ENCODE measurements around the gene SEC63. TPM values are rescaled to one million over a fixed set of nuclear protein-coding genes. Genes with fewer than 3 reads are reported as not detected.

The SEC63 gene
- total RNA-seq, 2 experiments from 2014 or later: 13.0 to 139 TPM

GRCh38 chr6:107869871-107870270 is 88.1 kb downstream of the SEC63 start:
- no peak overlapping the region for H3K4me3 ChIP-seq (ENCODE audit: low read depth, low read length, poor library complexity, severe bottlenecking)
- no peaks in the 10 kb centered on the region for H3K9me2 ChIP-seq (ENCODE audit: insufficient read depth, low read length)
- no peak for TF ChIP-seq EZH2phosphoT487 (IDR thresholded peaks at IDR 0.05; ENCODE audit: borderline replicate concordance, low read depth, low read length)
- TF ChIP-seq, protein P1, sequence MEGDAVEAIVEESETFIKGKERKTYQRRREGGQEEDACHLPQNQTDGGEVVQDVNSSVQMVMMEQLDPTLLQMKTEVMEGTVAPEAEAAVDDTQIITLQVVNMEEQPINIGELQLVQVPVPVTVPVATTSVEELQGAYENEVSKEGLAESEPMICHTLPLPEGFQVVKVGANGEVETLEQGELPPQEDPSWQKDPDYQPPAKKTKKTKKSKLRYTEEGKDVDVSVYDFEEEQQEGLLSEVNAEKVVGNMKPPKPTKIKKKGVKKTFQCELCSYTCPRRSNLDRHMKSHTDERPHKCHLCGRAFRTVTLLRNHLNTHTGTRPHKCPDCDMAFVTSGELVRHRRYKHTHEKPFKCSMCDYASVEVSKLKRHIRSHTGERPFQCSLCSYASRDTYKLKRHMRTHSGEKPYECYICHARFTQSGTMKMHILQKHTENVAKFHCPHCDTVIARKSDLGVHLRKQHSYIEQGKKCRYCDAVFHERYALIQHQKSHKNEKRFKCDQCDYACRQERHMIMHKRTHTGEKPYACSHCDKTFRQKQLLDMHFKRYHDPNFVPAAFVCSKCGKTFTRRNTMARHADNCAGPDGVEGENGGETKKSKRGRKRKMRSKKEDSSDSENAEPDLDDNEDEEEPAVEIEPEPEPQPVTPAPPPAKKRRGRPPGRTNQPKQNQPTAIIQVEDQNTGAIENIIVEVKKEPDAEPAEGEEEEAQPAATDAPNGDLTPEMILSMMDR (conservative IDR thresholded peaks at IDR 0.05; ENCODE audit: low read length): peak; percentile 46; the same call in 1 of the 2 replicates
- H3K79me2 ChIP-seq (ENCODE audit: insufficient read depth, low read depth, low read length): no peaks in the 10 kb centered on the region
- CTCF ChIA-PET (ENCODE audit: unreplicated experiment): no interaction called here
- no peak overlapping the region for H3K4me2 ChIP-seq (ENCODE audit: low read length)
- peaks cover 13% of the 10 kb centered on the region for H3K4me1 ChIP-seq (ENCODE audit: insufficient read depth, low read length, poor library complexity, severe bottlenecking)
- H3K9me3 ChIP-seq (ENCODE audit: low read length): no peaks in the 10 kb centered on the region
- H2AFZ ChIP-seq (ENCODE audit: low read length): no peak overlapping the region
- no TSS peak for BruUV-seq (replicated peaks)
- intact Hi-C loops (cut with micrococcal nuclease; ENCODE audit: unreplicated experiment): loop anchor here (5.0 kb wide), 2 partner anchors 177 to 193 kb away; no protein-coding TSS in a partner anchor
- POLR2A ChIA-PET: no interaction called here
- H3K27ac ChIP-seq (ENCODE audit: low read depth, low read length, poor library complexity, severe bottlenecking): no peak overlapping the region
- no peaks in the 10 kb centered on the region for H4K20me1 ChIP-seq (ENCODE audit: insufficient read depth, low read length)
- peak; percentile 27 for DNase-seq (ENCODE audit: low spot score)
- H3K36me3 ChIP-seq (ENCODE audit: insufficient read depth, low read length): peaks cover 63% of the 10 kb centered on the region

DNA sequence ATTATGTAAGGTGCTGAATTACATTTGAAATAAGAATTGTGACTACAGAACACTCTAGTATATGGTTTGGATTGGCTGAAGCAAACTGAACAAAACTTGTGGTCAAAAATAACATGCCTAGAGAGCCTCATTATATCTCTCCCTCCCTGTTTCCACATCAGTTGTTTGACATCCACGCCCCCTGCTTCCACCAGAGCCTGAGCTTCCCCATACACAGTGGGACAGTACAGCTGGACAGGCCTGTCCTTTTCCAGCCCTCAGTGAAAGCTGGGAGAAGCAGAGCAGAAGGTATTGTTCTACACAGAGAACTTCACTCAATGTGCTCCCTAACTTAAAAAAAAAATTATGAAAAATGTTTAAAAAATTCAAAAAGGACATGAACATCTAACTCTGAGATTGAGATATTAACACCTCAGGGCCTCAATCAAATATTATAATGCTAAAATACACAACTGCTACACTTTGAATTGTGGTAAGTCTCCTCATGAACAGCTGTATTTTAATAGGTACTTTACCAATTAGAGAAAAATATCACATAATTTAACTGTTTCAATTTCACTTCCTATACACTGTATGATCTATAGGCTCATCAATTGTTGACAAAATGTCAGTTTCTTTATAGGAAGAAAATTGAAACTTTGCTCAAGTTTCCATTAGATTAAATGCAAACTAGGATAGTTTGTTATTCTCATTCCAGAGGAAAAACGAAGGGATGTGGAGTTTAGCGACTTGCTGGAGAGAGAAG is 89.0 kb downstream of the SEC63 start:
- Histone ChIP-seq H4K20me1 (ENCODE audit: insufficient read depth, low read length) (no peaks in the 10 kb centered on the region), H3K4me1 (ENCODE audit: insufficient read depth, low read length, poor library complexity, severe bottlenecking) (peaks cover 13% of the 10 kb centered on the region), H3K27ac (ENCODE audit: low read depth, low read length, poor library complexity, severe bottlenecking) (no peak overlapping the region), H3K79me2 (ENCODE audit: insufficient read depth, low read depth, low read length) (no peaks in the 10 kb centered on the region), H2AFZ (ENCODE audit: low read length) (no peak overlapping the region), H3K4me2 (ENCODE audit: low read length) (no peak overlapping the region), H3K9me3 (ENCODE audit: low read length) (no peaks in the 10 kb centered on the region), H3K9me2 (ENCODE audit: insufficient read depth, low read length) (no peaks in the 10 kb centered on the region), H3K4me3 (ENCODE audit: low read depth, low read length, poor library complexity, severe bottlenecking) (no peak overlapping the region), H3K36me3 (ENCODE audit: insufficient read depth, low read length) (peaks cover 58% of the 10 kb centered on the region)
- CTCF ChIA-PET (ENCODE audit: unreplicated experiment): no interaction called here
- BruUV-seq (replicated peaks): no TSS peak
- POLR2A ChIA-PET: no interaction called here
- TF ChIP-seq EZH2phosphoT487 (IDR thresholded peaks at IDR 0.05; ENCODE audit: borderline replicate concordance, low read depth, low read length): no peak
- TF ChIP-seq, protein P1 (conservative IDR thresholded peaks at IDR 0.05; ENCODE audit: low read length): no peak
- intact Hi-C loops (cut with micrococcal nuclease; ENCODE audit: unreplicated experiment): loop anchor here (5.0 kb wide), 1 partner anchor 192 kb away; no protein-coding TSS in a partner anchor
- DNase-seq (ENCODE audit: low spot score): no peak

DNA sequence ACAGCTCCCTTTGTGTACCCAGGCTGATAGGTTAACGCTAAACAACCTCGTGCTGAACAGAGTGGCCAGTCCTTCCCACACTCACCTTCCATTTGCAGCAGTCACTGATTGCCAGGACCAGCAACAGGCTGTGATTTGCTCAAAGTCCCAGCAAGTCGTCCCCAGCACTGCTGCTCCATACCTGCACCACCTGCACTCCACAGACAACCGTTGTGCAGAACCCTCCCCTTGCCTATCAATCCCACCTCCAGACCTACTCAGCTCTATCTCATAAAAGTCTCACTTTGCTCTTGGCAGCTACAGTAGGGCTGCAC is 90.7 kb downstream of the SEC63 start:
- H3K4me2 ChIP-seq (ENCODE audit: low read length): no peak overlapping the region
- no peaks in the 10 kb centered on the region for H3K9me2 ChIP-seq (ENCODE audit: insufficient read depth, low read length)
- CTCF ChIA-PET (ENCODE audit: unreplicated experiment): interaction anchor here (1.2 to 1.3 kb wide), 2 partner anchors 20 to 90 kb away, joined by 3 read pairs; no protein-coding TSS in a partner anchor
- no peak overlapping the region for H3K27ac ChIP-seq (ENCODE audit: low read depth, low read length, poor library complexity, severe bottlenecking)
- intact Hi-C loops (cut with micrococcal nuclease; ENCODE audit: unreplicated experiment): loop anchor here (5.0 kb wide), 1 partner anchor 190 kb away; no protein-coding TSS in a partner anchor
- peaks cover 43% of the 10 kb centered on the region for H3K36me3 ChIP-seq (ENCODE audit: insufficient read depth, low read length)
- H3K9me3 ChIP-seq (ENCODE audit: low read length): no peaks in the 10 kb centered on the region
- peaks cover 13% of the 10 kb centered on the region for H3K4me1 ChIP-seq (ENCODE audit: insufficient read depth, low read length, poor library complexity, severe bottlenecking)
- TF ChIP-seq, protein P1 (conservative IDR thresholded peaks at IDR 0.05; ENCODE audit: low read length): peak; percentile 38
- no peak for TF ChIP-seq EZH2phosphoT487 (IDR thresholded peaks at IDR 0.05; ENCODE audit: borderline replicate concordance, low read depth, low read length)
- no peak overlapping the region for H2AFZ ChIP-seq (ENCODE audit: low read length)
- DNase-seq (ENCODE audit: low spot score): no peak
- H4K20me1 ChIP-seq (ENCODE audit: insufficient read depth, low read length): no peaks in the 10 kb centered on the region
- H3K79me2 ChIP-seq (ENCODE audit: insufficient read depth, low read depth, low read length): no peaks in the 10 kb centered on the region
- BruUV-seq (replicated peaks): no TSS peak
- POLR2A ChIA-PET: interaction anchor here (0.7 to 1.3 kb wide), 3 partner anchors 109 to 1214 kb away, joined by 3 read pairs; no protein-coding TSS in a partner anchor
- H3K4me3 ChIP-seq (ENCODE audit: low read depth, low read length, poor library complexity, severe bottlenecking): no peak overlapping the region
